A673 (cell line): ENCODE results near the gene SPACA7.

Source experiments
- EZH2 ChIP-seq: fragments of 200-600 bp; sonication (generic); IDR thresholded peaks from 2 replicates; pipeline ENCODE4 v1.6.1; 2017; ENCODE audit warnings: borderline replicate concordance, low read depth, mild to moderate bottlenecking, mixed read lengths, antibody characterized with exemption, low read length; ENCODE audit not compliant: poor library complexity, severe bottlenecking
- TF ChIP-seq, protein P1 (sequence below): fragments of 300-800, 200-600 bp; sonication (generic); conservative IDR thresholded peaks from 2 replicates; pipeline ENCODE4 v1.5.1; 2017; ENCODE audit warnings: low read depth, mild to moderate bottlenecking, antibody characterized with exemption, low read length, moderate library complexity, mixed read lengths

DNA sequence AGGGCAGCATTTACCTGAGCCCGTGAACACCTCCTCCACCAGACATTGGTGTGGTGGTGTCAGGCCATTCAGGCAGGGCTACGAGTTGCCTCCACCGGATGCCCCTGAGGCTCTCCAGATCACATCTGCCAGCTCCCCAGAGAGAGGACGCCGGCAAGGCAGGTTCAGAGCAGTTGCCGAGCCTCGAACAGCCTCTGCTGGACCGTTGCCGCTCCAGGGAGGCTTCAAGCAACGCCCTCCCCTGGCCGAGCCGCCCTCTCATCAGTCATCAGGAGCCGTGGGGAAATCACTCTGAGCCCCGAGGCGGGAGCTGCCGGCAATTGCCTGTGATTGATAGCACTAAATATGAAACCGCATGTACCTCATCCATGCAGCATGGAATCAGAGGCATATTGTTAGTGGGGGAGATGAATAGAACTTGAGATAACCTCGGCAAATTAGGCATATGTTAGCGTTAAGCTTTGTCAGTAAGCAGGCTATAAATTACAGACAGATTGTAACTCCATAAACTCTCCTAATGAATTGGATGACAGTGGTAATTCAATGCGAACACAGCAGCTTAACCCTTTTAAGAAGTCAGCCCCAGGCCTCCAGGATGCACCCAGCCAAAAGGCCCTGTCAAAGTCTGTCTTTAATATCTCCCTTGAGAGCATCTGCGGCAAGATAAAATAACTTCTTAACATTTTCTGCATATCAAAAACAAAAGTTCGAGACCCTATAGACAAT is 29.8 kb upstream of the SPACA7 start:
- TF ChIP-seq, protein P1, sequence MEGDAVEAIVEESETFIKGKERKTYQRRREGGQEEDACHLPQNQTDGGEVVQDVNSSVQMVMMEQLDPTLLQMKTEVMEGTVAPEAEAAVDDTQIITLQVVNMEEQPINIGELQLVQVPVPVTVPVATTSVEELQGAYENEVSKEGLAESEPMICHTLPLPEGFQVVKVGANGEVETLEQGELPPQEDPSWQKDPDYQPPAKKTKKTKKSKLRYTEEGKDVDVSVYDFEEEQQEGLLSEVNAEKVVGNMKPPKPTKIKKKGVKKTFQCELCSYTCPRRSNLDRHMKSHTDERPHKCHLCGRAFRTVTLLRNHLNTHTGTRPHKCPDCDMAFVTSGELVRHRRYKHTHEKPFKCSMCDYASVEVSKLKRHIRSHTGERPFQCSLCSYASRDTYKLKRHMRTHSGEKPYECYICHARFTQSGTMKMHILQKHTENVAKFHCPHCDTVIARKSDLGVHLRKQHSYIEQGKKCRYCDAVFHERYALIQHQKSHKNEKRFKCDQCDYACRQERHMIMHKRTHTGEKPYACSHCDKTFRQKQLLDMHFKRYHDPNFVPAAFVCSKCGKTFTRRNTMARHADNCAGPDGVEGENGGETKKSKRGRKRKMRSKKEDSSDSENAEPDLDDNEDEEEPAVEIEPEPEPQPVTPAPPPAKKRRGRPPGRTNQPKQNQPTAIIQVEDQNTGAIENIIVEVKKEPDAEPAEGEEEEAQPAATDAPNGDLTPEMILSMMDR, result 0 out of 2 replicates have a peak, but pooled peaks have one; percentile 30
- no peak for TF ChIP-seq EZH2
